Stimulated activated naive CD8-positive, alpha-beta T cell treated with anti-CD3 and anti-CD28 coated beads, Interleukin-15, amount 100 ng/mL, for 72 hours (primary cell): Measurements from ENCODE around the gene NFATC2.

Source experiments
- ATAC-seq: fragments of 150-1000 bp; cut with Tn5 transposase; 2 replicates; pipeline ENCODE4 v1.10.0; 2021; ENCODE audit warnings: mild to moderate bottlenecking, moderate library complexity
- DNase-seq, 2 donors: peaks; one replicate each; pipeline ENCODE4 v3.0.0; 2021 to 2022
- H3K27ac Mint-ChIP-seq, 2 donors: one replicate each; pipeline ENCODE4 v1.8.0; 2022; ENCODE audit warnings: mild to moderate bottlenecking in 2 of 2, mixed read lengths in 2 of 2, moderate library complexity in 2 of 2
- H3K27me3 Mint-ChIP-seq: one replicate; pipeline ENCODE4 v1.8.0; 2022; ENCODE audit warnings: mixed read lengths
- H3K4me1 Mint-ChIP-seq: one replicate; pipeline ENCODE4 v1.8.0; 2022; ENCODE audit warnings: mild to moderate bottlenecking, mixed read lengths
- H3K4me3 Mint-ChIP-seq, 2 donors: one replicate each; pipeline ENCODE4 v1.8.0; 2022; ENCODE audit warnings: mild to moderate bottlenecking in 2 of 2, mixed read lengths in 2 of 2, moderate library complexity in 1 of 2
- H3K9me3 Mint-ChIP-seq, 2 donors: one replicate each; pipeline ENCODE4 v1.8.0; 2022; ENCODE audit warnings: mixed read lengths in 2 of 2

Gene NFATC2

GRCh38 chr20:51417250-51418136, 125.0 kb downstream of the NFATC2 start:
- ATAC-seq (no peak), DNase-seq (no peak)
- Mint-ChIP-seq H3K4me1 (peaks cover 64% of the 10 kb centered on the region), H3K9me3 (no peaks in the 10 kb centered on the region), H3K27me3 (no peaks in the 10 kb centered on the region), H3K4me3 (no peak overlapping the region), H3K27ac (no peak overlapping the region)

- no peaks in the 10 kb centered on the region for H3K27me3 Mint-ChIP-seq
- peaks cover 67% of the 10 kb centered on the region for H3K4me1 Mint-ChIP-seq
- ATAC-seq = peak; percentile 37
- DNase-seq = no peak
- H3K4me3 Mint-ChIP-seq = no peak overlapping the region
- no peaks in the 10 kb centered on the region for H3K9me3 Mint-ChIP-seq
- H3K27ac Mint-ChIP-seq = peak overlapping the region; percentile 72 to 86
Observed at GRCh38 chr20:51416532-51417249, 125.8 kb downstream of the NFATC2 start.

- peaks cover 0 to 4% of the 10 kb centered on the region in 2 donors for H3K9me3 Mint-ChIP-seq
- peaks cover 70% of the 10 kb centered on the region for H3K4me1 Mint-ChIP-seq
- DNase-seq (no peak), ATAC-seq (peak; percentile 36)
- peak overlapping the region in 1 of 2 donors; percentile 30 for H3K27ac Mint-ChIP-seq
- no peaks in the 10 kb centered on the region for H3K27me3 Mint-ChIP-seq
- H3K4me3 Mint-ChIP-seq = peak overlapping the region in 1 of 2 donors; percentile 49
Observed at GRCh38 chr20:51413857-51414256, 128.7 kb downstream of the NFATC2 start.

GRCh38 chr20:51412951-51413481, 129.5 kb downstream of the NFATC2 start:
- ATAC-seq (no peak), DNase-seq (no peak)
- Mint-ChIP-seq H3K9me3 (peaks cover 0 to 4% of the 10 kb centered on the region in 2 donors), H3K27ac (peak overlapping the region in 1 of 2 donors; percentile 74), H3K27me3 (no peaks in the 10 kb centered on the region), H3K4me1 (peaks cover 70% of the 10 kb centered on the region), H3K4me3 (peak overlapping the region; percentile 21 to 33)

- no peak for DNase-seq
- peak overlapping the region; percentile 20 to 59 for H3K4me3 Mint-ChIP-seq
Observed at GRCh38 chr20:51412333-51412871, 130.1 kb downstream of the NFATC2 start.

GRCh38 chr20:51411870-51412269, 130.6 kb downstream of the NFATC2 start:
- Mint-ChIP-seq H3K9me3 (peaks cover 0 to 4% of the 10 kb centered on the region in 2 donors), H3K27ac (peak overlapping the region; percentile 27 to 57), H3K4me3 (no peak overlapping the region), H3K27me3 (no peaks in the 10 kb centered on the region), H3K4me1 (peaks cover 69% of the 10 kb centered on the region)
- ATAC-seq (no peak), DNase-seq (no peak)

More at GRCh38 chr20:51412333-51412871, 130.1 kb downstream of the NFATC2 start:
- no peak for ATAC-seq
- Mint-ChIP-seq H3K27me3 (no peaks in the 10 kb centered on the region), H3K4me1 (peaks cover 69% of the 10 kb centered on the region), H3K9me3 (peaks cover 0 to 4% of the 10 kb centered on the region in 2 donors), H3K27ac (no peak overlapping the region)

GRCh38 chr20:51410586-51411325, 131.8 kb downstream of the NFATC2 start:
- DNase-seq = no peak
- H3K27ac Mint-ChIP-seq = peak overlapping the region; percentile 35 to 75
- no peaks in the 10 kb centered on the region for H3K27me3 Mint-ChIP-seq
- peaks cover 70% of the 10 kb centered on the region for H3K4me1 Mint-ChIP-seq
- ATAC-seq = no peak
- H3K4me3 Mint-ChIP-seq = no peak overlapping the region
- H3K9me3 Mint-ChIP-seq = peaks cover 0 to 4% of the 10 kb centered on the region in 2 donors

GRCh38 chr20:51409192-51409880, 133.2 kb downstream of the NFATC2 start:
- H3K4me1 Mint-ChIP-seq = peaks cover 70% of the 10 kb centered on the region
- H3K27ac Mint-ChIP-seq = no peak overlapping the region
- DNase-seq = no peak

GRCh38 chr20:51404297-51405060, 138.0 kb downstream of the NFATC2 start:
- Mint-ChIP-seq H3K4me3 (peak overlapping the region; percentile 37 to 55), H3K27me3 (no peaks in the 10 kb centered on the region), H3K4me1 (peaks cover 82% of the 10 kb centered on the region), H3K9me3 (peaks cover 0 to 4% of the 10 kb centered on the region in 2 donors), H3K27ac (peak overlapping the region; percentile 90 to 94)
- ATAC-seq = peak; percentile 93
- peak; percentile 63 to 97 for DNase-seq

More at GRCh38 chr20:51409192-51409880, 133.2 kb downstream of the NFATC2 start:
- H3K27me3 Mint-ChIP-seq = no peaks in the 10 kb centered on the region
- H3K4me3 Mint-ChIP-seq = no peak overlapping the region
- no peak for ATAC-seq
- peaks cover 0 to 4% of the 10 kb centered on the region in 2 donors for H3K9me3 Mint-ChIP-seq

- Mint-ChIP-seq H3K9me3 (no peaks in the 10 kb centered on the region), H3K27ac (peak overlapping the region; percentile 75 to 86), H3K4me1 (peaks cover 90% of the 10 kb centered on the region), H3K4me3 (peak overlapping the region in 1 of 2 donors; percentile 23), H3K27me3 (no peaks in the 10 kb centered on the region)
- no peak for ATAC-seq
- DNase-seq = no peak
Observed at GRCh38 chr20:51403466-51404220, 138.9 kb downstream of the NFATC2 start.

- no peaks in the 10 kb centered on the region for H3K9me3 Mint-ChIP-seq
- peak overlapping the region; percentile 2 to 66 for H3K27ac Mint-ChIP-seq
- peak overlapping the region; percentile 20 to 52 for H3K4me3 Mint-ChIP-seq
- ATAC-seq (no peak), DNase-seq (peak in 1 of 2 donors; percentile 43)
- peaks cover 95% of the 10 kb centered on the region for H3K4me1 Mint-ChIP-seq
- no peaks in the 10 kb centered on the region for H3K27me3 Mint-ChIP-seq
Observed at GRCh38 chr20:51402201-51402600, 140.3 kb downstream of the NFATC2 start.

- ATAC-seq (no peak), DNase-seq (no peak)
- peaks cover 88% of the 10 kb centered on the region for H3K4me1 Mint-ChIP-seq
- H3K9me3 Mint-ChIP-seq = no peaks in the 10 kb centered on the region
- H3K27me3 Mint-ChIP-seq = no peaks in the 10 kb centered on the region
- H3K27ac Mint-ChIP-seq = peak overlapping the region; percentile 14 to 99
- peak overlapping the region; percentile 20 to 52 for H3K4me3 Mint-ChIP-seq
Observed at GRCh38 chr20:51401496-51401895, 141.0 kb downstream of the NFATC2 start.
